SH-SY5Y (cell line): ENCODE measurements around the gene ANKRD11.

Experiments
- GATA2 ChIP-seq: IDR thresholded peaks from 2 replicates; pipeline ENCODE4 v1.6.1; 2011; ENCODE audit warnings: mild to moderate bottlenecking, low read depth, low read length
- GATA3 ChIP-seq: IDR thresholded peaks from 2 replicates; pipeline ENCODE4 v1.6.1; 2011; ENCODE audit warnings: low read depth, mild to moderate bottlenecking, low read length, moderate library complexity

DNA sequence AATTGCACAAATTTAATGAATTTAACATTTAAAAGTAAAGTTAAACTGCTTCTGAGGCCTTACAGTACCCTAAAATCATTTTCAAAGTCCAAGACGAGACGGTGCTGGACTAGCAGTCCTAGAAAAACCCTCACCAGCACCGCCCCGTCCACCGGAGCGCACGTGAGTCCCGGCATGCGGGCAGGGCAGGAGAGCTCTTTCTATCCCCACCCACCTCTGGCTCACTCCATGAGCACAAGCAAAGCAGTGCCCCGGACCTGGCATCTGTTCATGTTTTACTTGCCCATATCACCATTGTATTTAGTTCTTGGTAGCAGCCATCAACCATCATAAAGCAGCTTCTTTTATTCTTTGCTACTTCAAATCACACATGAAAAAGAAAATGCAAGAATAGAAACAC lies 41.7 kb downstream of the ANKRD11 start:
- TF ChIP-seq GATA3 (no peak), GATA2 (no peak)
